Thyroid gland (tissue), 4 donors: Measurements from ENCODE around the gene DHX16. TPM values are rescaled to one million over a fixed set of nuclear protein-coding genes. Genes with fewer than 3 reads are reported as not detected.

ENCODE experiments used
- DNase-seq, 2 donors: peaks; one replicate each; pipeline ENCODE4 v3.0.0-alpha.2; 2019
- H3K27ac ChIP-seq, 3 donors: fragments of 200-600 bp; sonication (generic); 1 replicate in 2 of 3; 2 replicates in 1 of 3; pipeline ENCODE4 v1.5.1; 2016 to 2019; ENCODE audit warnings: mild to moderate bottlenecking in 1 of 3, moderate library complexity in 1 of 3
- H3K27me3 ChIP-seq: fragments of 200-600 bp; sonication (generic); one replicate; pipeline ENCODE4 v1.5.1; 2019
- H3K36me3 ChIP-seq, 2 donors: fragments of 200-600 bp; sonication (generic); one replicate each; pipeline ENCODE4 v1.5.1; 2016 to 2019
- H3K4me1 ChIP-seq, 2 donors: fragments of 200-600 bp; sonication (generic); one replicate each; pipeline ENCODE4 v1.5.1; 2017 to 2019
- H3K4me3 ChIP-seq, 3 donors: fragments of 200-600 bp; sonication (generic); replicated peaks in 1 of 3; 1 replicate in 2 of 3; 2 replicates in 1 of 3; pipeline ENCODE4 v1.5.1; 2016; ENCODE audit warnings: mild to moderate bottlenecking in 1 of 3
- H3K9me3 ChIP-seq: fragments of 200-600 bp; sonication (generic); one replicate; pipeline ENCODE4 v1.5.1; 2017
- CTCF ChIP-seq, 6 experiments: fragments of 200-600 bp in 3 of 6; fragments of 450-650 bp in 3 of 6; sonication (generic) in 3 of 6; IDR thresholded peaks; one replicate each; pipeline ENCODE4 v1.5.1; 2016 to 2019; ENCODE audit warnings: antibody characterized with exemption in 6 of 6, mild to moderate bottlenecking in 2 of 6, inconsistent platforms in 1 of 6, moderate library complexity in 1 of 6
- POLR2A ChIP-seq, 2 donors: fragments of 450-650 bp; IDR thresholded peaks; one replicate each; pipeline ENCODE4 v1.6.1; 2017; ENCODE audit warnings: antibody characterized with exemption in 2 of 2, mild to moderate bottlenecking in 2 of 2, moderate library complexity in 1 of 2
- WGBS, 2 donors: methylation state at CpG; one replicate each; pipeline ENCODE4 v1.1.5; 2017; 5-methylcytosine and 5-hydroxymethylcytosine counted together
- intact Hi-C: fragments of 100-400 bp; cut with DNase I; formaldehyde crosslinking; loops from one replicate; pipeline ENCODE4 v1.15.1; 2023
- total RNA-seq, 4 donors: library from RNA; depleted of rRNA; stranded (reverse); fragments of >200 nt; gene quantifications; one replicate each; pipeline ENCODE4 v1.2.3, GENCODE V29; 2016

Gene DHX16
- total RNA-seq, 4 donors from 2014 or later, result 25.6 to 38.8 (median 28.2) TPM

- Histone ChIP-seq H3K27ac (peak within 1 kb of the TSS; percentile 97 to 100 (median 98)), H3K4me3 (peak within 1 kb of the TSS; percentile 74 to 88 (median 87)), H3K4me1 (peaks cover 35 to 36% of the 10 kb centered on the region in 2 donors), H3K9me3 (no peaks in the 10 kb centered on the region), H3K27me3 (no peaks in the 10 kb centered on the region), H3K36me3 (peaks cover 32 to 35% of the 10 kb centered on the region in 2 donors)
- DNase-seq, result peak; percentile 99
- TF ChIP-seq CTCF (IDR thresholded peaks at IDR 0.05) (no peak), POLR2A (IDR thresholded peaks at IDR 0.05) (peak; percentile 99 to 100)
- intact Hi-C loops, result no loop called here
- 0% methylated on average over 40 of the region's 40 CpGs for WGBS, 2 donors
Observed at GRCh38 chr6:30616811-30617564, 55.8 kb downstream of the DHX16 start, which contains the start of gene PPP1R10. Gene PPP1R10, minus strand, starts transcription at chr6:30617243. Its CDS starts 7,299 bp downstream, at chr6:30609944.

- Histone ChIP-seq H3K36me3 (peaks cover 26 to 27% of the 10 kb centered on the region in 2 donors), H3K9me3 (no peaks in the 10 kb centered on the region), H3K27ac (peak overlapping the region; percentile 97 to 100 (median 98)), H3K4me1 (peaks cover 43 to 44% of the 10 kb centered on the region in 2 donors), H3K4me3 (peak overlapping the region; percentile 74 to 88 (median 87)), H3K27me3 (no peaks in the 10 kb centered on the region)
- intact Hi-C loops, result no loop called here
- no peak for DNase-seq
- TF ChIP-seq CTCF (IDR thresholded peaks at IDR 0.05), result no peak
- no peak for TF ChIP-seq POLR2A (IDR thresholded peaks at IDR 0.05)
- WGBS, 2 donors, result 0 to 1% methylated on average over 10 of the region's 10 CpGs
Observed at GRCh38 chr6:30615958-30616810, 56.6 kb downstream of the DHX16 start.

- TF ChIP-seq CTCF (IDR thresholded peaks at IDR 0.05), result no peak
- TF ChIP-seq POLR2A (IDR thresholded peaks at IDR 0.05), result no peak
- Histone ChIP-seq H3K4me3 (peak overlapping the region; percentile 74 to 88 (median 87)), H3K27ac (peak overlapping the region; percentile 97 to 100 (median 98)), H3K4me1 (peaks cover 51 to 52% of the 10 kb centered on the region in 2 donors), H3K9me3 (no peaks in the 10 kb centered on the region), H3K27me3 (no peaks in the 10 kb centered on the region), H3K36me3 (peaks cover 19 to 20% of the 10 kb centered on the region in 2 donors)
- intact Hi-C loops, result no loop called here
- peak; percentile 46 to 52 for DNase-seq
- 0% methylated on average over 10 of the region's 10 CpGs for WGBS, 2 donors
Observed at GRCh38 chr6:30615219-30615957, 57.4 kb downstream of the DHX16 start.

- intact Hi-C loops, result no loop called here
- 1% methylated on average over 6 of the region's 6 CpGs for WGBS, 2 donors
- H3K4me3 ChIP-seq, result peak overlapping the region in 2 of 3 donors; percentile 87 to 88
- no peaks in the 10 kb centered on the region for H3K9me3 ChIP-seq
- no peaks in the 10 kb centered on the region for H3K27me3 ChIP-seq
- peaks cover 14 to 15% of the 10 kb centered on the region in 2 donors for H3K36me3 ChIP-seq
- TF ChIP-seq CTCF (IDR thresholded peaks at IDR 0.05) (no peak), POLR2A (IDR thresholded peaks at IDR 0.05) (peak in 1 of 2 donors; percentile 96)
- peaks cover 54 to 56% of the 10 kb centered on the region in 2 donors for H3K4me1 ChIP-seq
- H3K27ac ChIP-seq, result peak overlapping the region; percentile 97 to 100 (median 98)
- DNase-seq, result peak; percentile 88 to 90
Observed at GRCh38 chr6:30614843-30615218, 58.0 kb downstream of the DHX16 start.
